Body of pancreas (tissue), 4 donors: ENCODE results near the gene COL23A1.

ENCODE experiments used
- POLR2A ChIP-seq, 3 donors: fragments of 450-650 bp; IDR thresholded peaks; one replicate each; pipeline ENCODE4 v1.6.1; 2016; ENCODE audit warnings: antibody characterized with exemption in 3 of 3, mild to moderate bottlenecking in 2 of 3
- TF ChIP-seq, protein P1 (sequence below), 7 experiments: fragments of 450-650 bp in 4 of 7; fragments of 200-600 bp in 3 of 7; sonication (generic) in 3 of 7; IDR thresholded peaks; one replicate each; pipeline ENCODE4 v1.5.1; 2016 to 2019; ENCODE audit warnings: antibody characterized with exemption in 7 of 7

DNA sequence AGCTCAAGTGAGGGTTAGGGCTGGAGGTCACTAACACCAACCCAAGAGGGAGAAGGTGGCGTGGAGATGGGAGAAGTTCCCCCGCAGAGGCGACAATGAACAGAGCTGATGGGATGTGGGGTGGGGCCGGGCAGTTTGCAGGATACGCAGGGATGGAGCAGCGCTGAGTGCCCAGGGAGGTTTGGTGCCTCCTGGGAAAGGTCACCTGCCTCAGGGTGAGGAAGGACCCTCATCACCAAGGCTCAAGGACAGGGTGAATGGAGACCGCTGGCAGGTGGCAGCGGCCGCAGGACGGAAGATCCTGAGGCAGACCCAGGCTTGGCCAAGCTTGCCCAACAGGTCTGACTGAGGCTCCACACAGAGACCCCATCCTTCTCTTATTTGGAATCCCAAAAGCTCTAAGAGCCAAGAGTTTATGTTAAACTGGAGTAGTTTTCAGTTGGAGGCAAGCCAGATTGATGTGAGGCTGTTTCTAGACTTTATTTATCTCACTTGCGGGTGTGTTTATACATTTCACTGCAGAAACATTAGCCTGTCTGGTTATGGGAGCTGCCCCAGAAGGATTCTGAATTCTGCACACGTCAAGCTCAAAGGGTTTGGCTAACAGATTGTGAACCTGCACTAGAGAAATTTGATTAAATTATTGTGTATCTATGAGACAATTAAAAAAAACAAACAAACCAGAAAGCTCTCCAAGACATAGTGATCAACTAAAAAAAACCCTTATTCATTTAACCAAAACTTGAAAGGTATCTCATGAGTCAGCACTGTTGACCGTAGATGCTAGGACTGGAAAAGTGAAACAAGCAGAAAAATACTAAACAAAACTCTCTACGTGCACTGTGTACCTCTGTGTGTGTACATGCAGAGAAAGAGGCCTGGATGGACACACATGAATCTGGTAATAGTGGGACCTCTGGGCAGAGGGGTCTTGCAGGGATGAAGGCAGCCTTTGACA lies 211.4 kb downstream of the COL23A1 start:
- TF ChIP-seq, protein P1, sequence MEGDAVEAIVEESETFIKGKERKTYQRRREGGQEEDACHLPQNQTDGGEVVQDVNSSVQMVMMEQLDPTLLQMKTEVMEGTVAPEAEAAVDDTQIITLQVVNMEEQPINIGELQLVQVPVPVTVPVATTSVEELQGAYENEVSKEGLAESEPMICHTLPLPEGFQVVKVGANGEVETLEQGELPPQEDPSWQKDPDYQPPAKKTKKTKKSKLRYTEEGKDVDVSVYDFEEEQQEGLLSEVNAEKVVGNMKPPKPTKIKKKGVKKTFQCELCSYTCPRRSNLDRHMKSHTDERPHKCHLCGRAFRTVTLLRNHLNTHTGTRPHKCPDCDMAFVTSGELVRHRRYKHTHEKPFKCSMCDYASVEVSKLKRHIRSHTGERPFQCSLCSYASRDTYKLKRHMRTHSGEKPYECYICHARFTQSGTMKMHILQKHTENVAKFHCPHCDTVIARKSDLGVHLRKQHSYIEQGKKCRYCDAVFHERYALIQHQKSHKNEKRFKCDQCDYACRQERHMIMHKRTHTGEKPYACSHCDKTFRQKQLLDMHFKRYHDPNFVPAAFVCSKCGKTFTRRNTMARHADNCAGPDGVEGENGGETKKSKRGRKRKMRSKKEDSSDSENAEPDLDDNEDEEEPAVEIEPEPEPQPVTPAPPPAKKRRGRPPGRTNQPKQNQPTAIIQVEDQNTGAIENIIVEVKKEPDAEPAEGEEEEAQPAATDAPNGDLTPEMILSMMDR (IDR thresholded peaks at IDR 0.05): no peak
- TF ChIP-seq POLR2A (IDR thresholded peaks at IDR 0.05): no peak
